SK-N-SH (cell line): ENCODE results near the gene APOBEC3H. TPM values are rescaled to one million over a fixed set of nuclear protein-coding genes. Genes with fewer than 3 reads are reported as not detected.

ENCODE experiments used
- CTCF ChIA-PET: fragments of 300-600, 350-600 bp; formaldehyde crosslinking; extraction: SDS; loops from one replicate; lab custom pipeline; 2021; lab: Yijun Ruan, JAX
- POLR2A ChIA-PET: fragments of 350-600 bp; sonication (Branson Sonifier 250); formaldehyde crosslinking; extraction: SDS; loops from one replicate; lab custom pipeline; 2020; ENCODE audit warnings: antibody characterized with exemption, inconsistent platforms; lab: Yijun Ruan, JAX
- DNase-seq: peaks from one replicate; pipeline ENCODE4 v3.0.0; 2012
- H2AFZ ChIP-seq: fragments of 200-600 bp; sonication (generic); 2 replicates; pipeline ENCODE4 v1.8.1; 2016; ENCODE audit warnings: antibody characterized with exemption, mild to moderate bottlenecking, low read depth
- H3F3A ChIP-seq: fragments of 200-600 bp; sonication (generic); replicated peaks from 2 replicates; pipeline ENCODE3; 2016; ENCODE audit warnings: antibody characterized with exemption, mild to moderate bottlenecking; ENCODE audit not compliant: insufficient read depth
- H3K27ac ChIP-seq, 2 experiments: fragments of 200-500 bp in 1 of 2; fragments of 200-600 bp in 1 of 2; sonication (Bioruptor generic) in 1 of 2; sonication (generic), shearing (Covaris generic) in 1 of 2; 2 replicates each; pipeline versions ENCODE4 v1.5.1 to v1.6.1; 2014 to 2016; ENCODE audit warnings: low read depth in 2 of 2, inconsistent platforms in 1 of 2, low read length in 1 of 2, mild to moderate bottlenecking in 1 of 2, mixed read lengths in 1 of 2
- H3K27me3 ChIP-seq: fragments of 200-600 bp; sonication (generic), shearing (Covaris generic); 2 replicates; pipeline ENCODE4 v1.6.1; 2016; ENCODE audit warnings: mixed run types; ENCODE audit not compliant: insufficient read depth
- H3K36me3 ChIP-seq, 2 experiments: fragments of 200-500 bp in 1 of 2; fragments of 200-600 bp in 1 of 2; sonication (Bioruptor generic) in 1 of 2; sonication (generic) in 1 of 2; replicated peaks in 1 of 2; 2 replicates each; pipeline versions ENCODE3 to v1.5.1; 2014 to 2016; ENCODE audit warnings: low read length in 1 of 2, mild to moderate bottlenecking in 1 of 2; ENCODE audit not compliant: insufficient read depth in 2 of 2, control insufficient read depth in 1 of 2
- H3K4me1 ChIP-seq, 2 experiments: fragments of 200-500 bp in 1 of 2; fragments of 200-600 bp in 1 of 2; sonication (Bioruptor generic) in 1 of 2; sonication (generic), shearing (Covaris generic) in 1 of 2; 2 replicates each; pipeline versions ENCODE4 v1.5.1 to v1.6.1; 2014 to 2016; ENCODE audit warnings: low read depth in 1 of 2, low read length in 1 of 2, mixed run types in 1 of 2; ENCODE audit not compliant: insufficient read depth in 2 of 2, control insufficient read depth in 1 of 2
- H3K4me2 ChIP-seq: fragments of 200-600 bp; sonication (generic), shearing (Covaris generic); 2 replicates; pipeline ENCODE4 v1.6.1; 2017; ENCODE audit warnings: mixed run types
- H3K4me3 ChIP-seq, 2 experiments: fragments of 200-500 bp in 1 of 2; fragments of 200-600 bp in 1 of 2; sonication (Bioruptor generic) in 1 of 2; sonication (generic), shearing (Covaris generic) in 1 of 2; 2 replicates each; pipeline versions ENCODE4 v1.5.1 to v1.8.1; 2014 to 2016; ENCODE audit warnings: low read depth in 2 of 2, inconsistent platforms in 1 of 2, low read length in 1 of 2, mild to moderate bottlenecking in 1 of 2, mixed read lengths in 1 of 2, moderate library complexity in 1 of 2
- H3K79me2 ChIP-seq: fragments of 200-600 bp; sonication (generic); 2 replicates; pipeline ENCODE4 v1.8.1; 2017; ENCODE audit warnings: mild to moderate bottlenecking; ENCODE audit not compliant: insufficient read depth
- H3K9ac ChIP-seq: fragments of 200-600 bp; sonication (generic); 2 replicates; pipeline ENCODE4 v1.6.1; 2017; ENCODE audit warnings: mixed run types
- H3K9me2 ChIP-seq: fragments of 200-600 bp; sonication (generic); 2 replicates; pipeline ENCODE4 v1.6.1; 2017; ENCODE audit warnings: mixed run types
- H3K9me3 ChIP-seq: fragments of 200-600 bp; sonication (generic); 2 replicates; pipeline ENCODE4 v1.6.1; 2017; ENCODE audit warnings: mixed run types, mild to moderate bottlenecking, moderate library complexity
- H4K20me1 ChIP-seq: fragments of 200-600 bp; sonication (generic); 2 replicates; pipeline ENCODE4 v1.6.1; 2017; ENCODE audit warnings: mild to moderate bottlenecking, mixed run types; ENCODE audit not compliant: insufficient read depth
- ELF1 ChIP-seq: IDR thresholded peaks from 2 replicates; pipeline ENCODE4 v1.4.0; 2012
- EZH2phosphoT487 ChIP-seq: fragments of 200-600 bp; sonication (generic); IDR thresholded peaks from 2 replicates; pipeline ENCODE4 v1.6.1; 2017; ENCODE audit warnings: low read depth, mixed run types, mild to moderate bottlenecking, antibody characterized with exemption, moderate library complexity, borderline replicate concordance
- FOXJ3 ChIP-seq: sonication (generic); formaldehyde crosslinking; IDR thresholded peaks from 2 replicates; pipeline ENCODE4 v1.5.1; 2020; ENCODE audit warnings: mild to moderate bottlenecking, missing genetic modification reagents
- GABPA ChIP-seq: IDR thresholded peaks from 2 replicates; pipeline ENCODE4 v1.4.0; 2012; ENCODE audit warnings: low read depth, mild to moderate bottlenecking
- JUND ChIP-seq: IDR thresholded peaks from 2 replicates; pipeline ENCODE4 v1.4.0; 2012
- MEF2A ChIP-seq: IDR thresholded peaks from 2 replicates; pipeline ENCODE4 v1.4.0; 2012; ENCODE audit warnings: low read depth, borderline replicate concordance
- RAD21 ChIP-seq: IDR thresholded peaks from 2 replicates; pipeline ENCODE4 v1.6.1; 2012; ENCODE audit warnings: mild to moderate bottlenecking, low read length
- RCOR1 ChIP-seq: fragments of 150-350 bp; IDR thresholded peaks from 2 replicates; pipeline ENCODE4 v1.6.1; 2017; ENCODE audit warnings: antibody characterized with exemption, low read length
- RFX5 ChIP-seq: IDR thresholded peaks from 2 replicates; pipeline ENCODE4 v1.6.1; 2012; ENCODE audit warnings: mild to moderate bottlenecking, improper control_type of control experiment, low read length
- RXRA ChIP-seq: IDR thresholded peaks from 2 replicates; pipeline ENCODE4 v1.4.0; 2012; ENCODE audit warnings: low read depth, mild to moderate bottlenecking, borderline replicate concordance
- SIN3A ChIP-seq: IDR thresholded peaks from 2 replicates; pipeline ENCODE4 v1.6.1; 2012; ENCODE audit warnings: low read depth, mild to moderate bottlenecking, low read length, moderate library complexity, borderline replicate concordance
- SMC3 ChIP-seq: IDR thresholded peaks from 2 replicates; pipeline ENCODE4 v1.6.1; 2012; ENCODE audit warnings: low read depth, low read length, improper control_type of control experiment
- TAF1 ChIP-seq: IDR thresholded peaks from 2 replicates; pipeline ENCODE4 v1.6.1; 2012; ENCODE audit warnings: low read depth, mild to moderate bottlenecking, low read length, moderate library complexity, borderline replicate concordance
- TCF12 ChIP-seq: IDR thresholded peaks from 2 replicates; pipeline ENCODE4 v1.4.0; 2012
- YY1 ChIP-seq: IDR thresholded peaks from 2 replicates; pipeline ENCODE4 v1.4.0; 2012; ENCODE audit warnings: low read depth, mild to moderate bottlenecking
- WGBS: methylation state at CpG from one replicate; pipeline ENCODE4 v1.1.6; 2017; ENCODE audit warnings: low lambda C conversion rate; 5-methylcytosine and 5-hydroxymethylcytosine counted together
- polyA plus RNA-seq, 3 experiments: library from polyadenylated mRNA; depleted of rRNA; stranded (reverse); fragments of >200 nt; gene quantifications; 2 replicates each; pipeline ENCODE4 v1.2.3, GENCODE V29; 2012

Gene APOBEC3H
- polyA plus RNA-seq, 1 of the 3 experiments (the other 2 are of a cell fraction) = 0.18 TPM

GRCh38 chr22:39123751-39124581 is 26.9 kb downstream of the APOBEC3H start:
- H2AFZ ChIP-seq = no peak overlapping the region
- ChIA-PET CTCF (interaction anchor here (0.8 to 3.0 kb wide), 3 partner anchors 11 to 254 kb away, joined by 3 to 20 read pairs (median 4); no protein-coding TSS in a partner anchor), POLR2A (no interaction called here)

DNA sequence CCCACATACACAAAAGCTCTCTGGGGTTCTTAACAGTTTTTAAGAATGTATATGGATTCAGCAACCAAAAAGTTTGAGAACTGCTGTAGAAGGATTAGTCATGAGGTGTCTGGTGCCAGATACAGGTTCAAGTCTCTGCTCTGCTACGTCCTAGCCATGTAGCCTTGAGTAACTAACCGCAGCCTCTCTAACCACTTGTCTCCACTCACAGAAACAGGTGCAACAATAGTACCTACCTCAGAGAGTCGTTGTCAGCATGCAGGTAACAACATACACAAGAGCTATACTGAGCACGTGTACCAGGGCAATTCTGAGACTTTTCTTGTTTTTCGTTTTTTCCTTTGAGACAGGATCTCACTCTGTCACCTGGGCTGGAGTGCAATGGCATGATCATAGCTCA is 28.6 kb downstream of the APOBEC3H start:
- Histone ChIP-seq H3K9me3 (no peaks in the 10 kb centered on the region), H3K9ac (no peak overlapping the region), H2AFZ (no peak overlapping the region), H3K36me3 (no peaks in the 10 kb centered on the region), H3F3A (no peaks in the 10 kb centered on the region), H4K20me1 (no peaks in the 10 kb centered on the region), H3K4me1 (no peaks in the 10 kb centered on the region), H3K27ac (no peak overlapping the region), H3K4me2 (no peak overlapping the region), H3K4me3 (no peak overlapping the region), H3K9me2 (no peaks in the 10 kb centered on the region), H3K27me3 (no peaks in the 10 kb centered on the region), H3K79me2 (no peaks in the 10 kb centered on the region)
- no CpG with 5 or more reads among the region's 5 CpGs for WGBS
- DNase-seq = no peak
- ChIA-PET POLR2A (no interaction called here), CTCF (interaction anchor here (0.6 to 3.0 kb wide), 5 partner anchors 10 to 1156 kb away, joined by 3 to 20 read pairs (median 4); no protein-coding TSS in a partner anchor)
- TF ChIP-seq ELF1 = no peak
- TF ChIP-seq RAD21 = no peak
- TF ChIP-seq GABPA = no peak
- TF ChIP-seq TAF1 = no peak
- no peak for TF ChIP-seq YY1
- no peak for TF ChIP-seq RCOR1
- TF ChIP-seq SIN3A = no peak
- no peak for TF ChIP-seq EZH2phosphoT487
- TF ChIP-seq TCF12 = no peak
- TF ChIP-seq SMC3 = no peak
- no peak for TF ChIP-seq JUND
- TF ChIP-seq RFX5 = no peak

More at GRCh38 chr22:39123751-39124581, 26.9 kb downstream of the APOBEC3H start:
- H3K4me1 ChIP-seq = no peaks in the 10 kb centered on the region
- no peaks in the 10 kb centered on the region for H3K79me2 ChIP-seq
- WGBS = 62% methylated on average over 18 of the region's 33 CpGs
- no peaks in the 10 kb centered on the region for H4K20me1 ChIP-seq
- H3K27ac ChIP-seq = no peak overlapping the region
- no peaks in the 10 kb centered on the region for H3K36me3 ChIP-seq
- H3K4me3 ChIP-seq = no peak overlapping the region
- no peaks in the 10 kb centered on the region for H3K9me3 ChIP-seq
- H3K4me2 ChIP-seq = no peak overlapping the region
- H3F3A ChIP-seq = no peaks in the 10 kb centered on the region
- H3K9me2 ChIP-seq = no peaks in the 10 kb centered on the region
- no peaks in the 10 kb centered on the region for H3K27me3 ChIP-seq
- TF ChIP-seq MEF2A (no peak), FOXJ3 (CRISPR knock-in tag) (no peak), RXRA (no peak)
- TF ChIP-seq, all 33 proteins: peak for 0
- DNase-seq = peak; percentile 1
- H3K9ac ChIP-seq = no peak overlapping the region
